Nephron progenitor cell (in vitro differentiated cells): ENCODE data around the gene ZNF467.
A peak's percentile ranks its signal among the peaks of the same experiment; 100 is the strongest.

Experiments used
- DNase-seq: peaks from one replicate; pipeline ENCODE4 v3.0.0; 2021
- H3K27ac Mint-ChIP-seq: 2 replicates; pipeline ENCODE4 v1.8.0; 2021; ENCODE audit warnings: mild to moderate bottlenecking, moderate library complexity, mixed read lengths
- H3K27me3 Mint-ChIP-seq: 2 replicates; pipeline ENCODE4 v1.8.0; 2021; ENCODE audit warnings: mild to moderate bottlenecking, low read depth, mixed read lengths; ENCODE audit not compliant: poor library complexity
- H3K36me3 Mint-ChIP-seq: 2 replicates; pipeline ENCODE4 v1.8.0; 2021; ENCODE audit warnings: low read depth, mixed read lengths
- H3K4me1 Mint-ChIP-seq: 2 replicates; pipeline ENCODE4 v1.8.0; 2021; ENCODE audit warnings: mixed read lengths
- H3K4me3 Mint-ChIP-seq: 2 replicates; pipeline ENCODE4 v1.8.0; 2021; ENCODE audit warnings: mild to moderate bottlenecking, moderate library complexity, mixed read lengths
- H3K9me3 Mint-ChIP-seq: 2 replicates; pipeline ENCODE4 v1.8.0; 2021; ENCODE audit warnings: mild to moderate bottlenecking, moderate library complexity, mixed read lengths
- TF ChIP-seq, protein P1 (sequence below): fragments of 200-600 bp; sonication (generic); IDR thresholded peaks from 2 replicates; pipeline ENCODE4 v1.5.0; 2021; ENCODE audit warnings: antibody characterized with exemption

Gene ZNF467

DNA sequence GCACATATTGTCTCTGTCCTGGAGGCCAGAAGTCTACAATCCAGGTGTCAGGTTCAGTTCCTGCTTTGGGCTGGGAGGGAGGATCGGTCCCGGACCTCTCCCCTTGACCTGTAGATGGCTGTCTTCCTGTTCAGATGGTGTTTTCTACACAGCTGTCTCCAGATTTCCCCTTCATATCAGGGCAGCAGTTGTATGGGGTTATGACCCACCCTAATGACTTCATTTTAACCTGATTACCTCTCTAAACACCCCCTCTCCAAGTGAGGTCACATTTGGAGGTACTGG, 38.7 kb downstream of the ZNF467 start:
- DNase-seq, result no peak
- H3K27ac Mint-ChIP-seq, result no peak overlapping the region
- TF ChIP-seq, protein P1, sequence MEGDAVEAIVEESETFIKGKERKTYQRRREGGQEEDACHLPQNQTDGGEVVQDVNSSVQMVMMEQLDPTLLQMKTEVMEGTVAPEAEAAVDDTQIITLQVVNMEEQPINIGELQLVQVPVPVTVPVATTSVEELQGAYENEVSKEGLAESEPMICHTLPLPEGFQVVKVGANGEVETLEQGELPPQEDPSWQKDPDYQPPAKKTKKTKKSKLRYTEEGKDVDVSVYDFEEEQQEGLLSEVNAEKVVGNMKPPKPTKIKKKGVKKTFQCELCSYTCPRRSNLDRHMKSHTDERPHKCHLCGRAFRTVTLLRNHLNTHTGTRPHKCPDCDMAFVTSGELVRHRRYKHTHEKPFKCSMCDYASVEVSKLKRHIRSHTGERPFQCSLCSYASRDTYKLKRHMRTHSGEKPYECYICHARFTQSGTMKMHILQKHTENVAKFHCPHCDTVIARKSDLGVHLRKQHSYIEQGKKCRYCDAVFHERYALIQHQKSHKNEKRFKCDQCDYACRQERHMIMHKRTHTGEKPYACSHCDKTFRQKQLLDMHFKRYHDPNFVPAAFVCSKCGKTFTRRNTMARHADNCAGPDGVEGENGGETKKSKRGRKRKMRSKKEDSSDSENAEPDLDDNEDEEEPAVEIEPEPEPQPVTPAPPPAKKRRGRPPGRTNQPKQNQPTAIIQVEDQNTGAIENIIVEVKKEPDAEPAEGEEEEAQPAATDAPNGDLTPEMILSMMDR, result no peak
- no peaks in the 10 kb centered on the region for H3K27me3 Mint-ChIP-seq
- H3K4me1 Mint-ChIP-seq, result peaks cover 12% of the 10 kb centered on the region
- peaks cover 5% of the 10 kb centered on the region for H3K9me3 Mint-ChIP-seq
- H3K36me3 Mint-ChIP-seq, result peaks cover 9% of the 10 kb centered on the region
- H3K4me3 Mint-ChIP-seq, result no peak overlapping the region

DNA sequence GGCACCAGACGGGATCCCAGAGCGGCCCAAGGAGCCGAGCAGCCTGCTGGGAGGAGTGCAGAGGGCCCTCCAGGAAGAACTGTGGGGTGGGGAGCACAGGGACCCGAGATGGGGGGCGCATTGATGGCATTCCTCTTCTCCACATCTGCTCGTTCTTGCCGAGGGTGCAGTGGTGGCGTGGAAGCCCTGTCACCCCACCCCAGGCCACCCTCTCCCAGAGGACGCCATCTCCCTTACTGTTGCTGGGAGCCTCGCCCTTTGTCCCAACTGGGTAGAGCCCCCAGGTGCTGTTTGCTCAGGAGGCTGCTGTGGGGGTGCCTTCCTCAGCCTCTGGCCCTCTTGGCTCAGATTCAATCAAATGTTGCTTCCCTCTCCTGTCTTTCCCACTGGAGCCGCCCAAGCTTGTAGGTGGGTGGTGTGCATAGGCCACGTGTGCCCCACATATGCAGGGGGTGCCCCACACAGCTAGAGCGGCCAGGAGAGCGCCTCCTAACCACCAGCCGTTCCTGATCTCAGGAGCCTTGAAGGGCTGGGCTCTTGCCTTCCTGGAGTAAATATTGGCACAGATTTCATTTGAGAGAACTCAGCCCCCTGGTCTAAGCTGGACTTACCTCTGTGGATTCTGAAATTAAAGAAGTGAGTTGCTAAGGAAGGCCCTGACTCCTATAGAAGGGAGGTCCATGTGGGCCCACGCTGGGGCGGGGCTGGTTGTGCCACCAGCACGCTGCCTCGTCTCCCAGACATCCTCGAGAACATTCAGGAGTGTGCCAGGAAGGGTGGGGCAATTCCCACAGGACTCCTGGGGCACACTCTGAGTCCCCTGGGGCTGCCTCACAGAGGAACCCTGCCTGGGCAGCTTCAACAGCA, 39.2 kb downstream of the ZNF467 start:
- no peak overlapping the region for H3K27ac Mint-ChIP-seq
- DNase-seq, result no peak

DNA sequence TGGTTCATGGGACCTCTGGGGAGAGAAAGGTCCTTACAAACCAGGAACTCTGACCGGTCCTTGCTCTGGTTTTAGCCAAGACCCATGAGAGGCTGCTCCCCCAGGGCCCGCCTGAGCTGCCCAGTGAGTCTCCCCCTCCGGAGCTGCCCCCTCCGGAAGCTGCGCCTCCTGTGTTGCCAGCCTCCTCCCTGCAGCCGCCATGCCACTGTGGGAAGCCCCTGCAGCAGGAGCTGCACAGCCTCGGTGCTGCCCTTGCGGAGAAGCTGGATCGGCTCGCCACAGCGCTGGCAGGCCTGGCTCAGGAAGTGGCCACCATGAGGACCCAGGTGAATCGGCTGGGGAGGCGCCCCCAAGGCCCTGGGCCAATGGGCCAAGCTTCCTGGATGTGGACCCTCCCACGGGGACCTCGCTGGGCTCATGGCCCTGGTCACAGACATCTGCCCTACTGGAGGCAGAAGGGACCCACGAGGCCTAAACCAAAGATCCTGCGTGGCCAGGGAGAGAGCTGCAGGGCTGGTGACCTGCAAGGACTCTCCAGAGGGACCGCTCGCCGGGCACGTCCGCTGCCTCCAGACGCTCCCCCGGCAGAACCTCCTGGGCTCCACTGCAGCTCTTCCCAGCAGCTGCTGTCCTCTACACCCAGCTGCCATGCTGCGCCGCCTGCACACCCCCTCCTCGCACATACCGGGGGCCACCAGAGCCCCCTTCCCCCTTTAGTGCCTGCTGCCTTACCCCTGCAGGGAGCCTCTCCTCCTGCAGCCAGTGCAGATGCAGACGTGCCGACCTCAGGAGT, 40.1 kb downstream of the ZNF467 start:
- Mint-ChIP-seq H3K4me1 (peaks cover 13% of the 10 kb centered on the region), H3K27ac (no peak overlapping the region), H3K36me3 (peaks cover 9% of the 10 kb centered on the region), H3K4me3 (no peak overlapping the region), H3K27me3 (no peaks in the 10 kb centered on the region), H3K9me3 (no peaks in the 10 kb centered on the region)
- TF ChIP-seq, protein P1, result no peak
- no peak for DNase-seq

More for the DNA sequence above, 39.2 kb downstream of the ZNF467 start:
- Mint-ChIP-seq H3K4me3 (no peak overlapping the region), H3K9me3 (no peaks in the 10 kb centered on the region), H3K36me3 (peaks cover 9% of the 10 kb centered on the region), H3K4me1 (peaks cover 12% of the 10 kb centered on the region), H3K27me3 (no peaks in the 10 kb centered on the region)
- TF ChIP-seq, protein P1, result no peak

DNA sequence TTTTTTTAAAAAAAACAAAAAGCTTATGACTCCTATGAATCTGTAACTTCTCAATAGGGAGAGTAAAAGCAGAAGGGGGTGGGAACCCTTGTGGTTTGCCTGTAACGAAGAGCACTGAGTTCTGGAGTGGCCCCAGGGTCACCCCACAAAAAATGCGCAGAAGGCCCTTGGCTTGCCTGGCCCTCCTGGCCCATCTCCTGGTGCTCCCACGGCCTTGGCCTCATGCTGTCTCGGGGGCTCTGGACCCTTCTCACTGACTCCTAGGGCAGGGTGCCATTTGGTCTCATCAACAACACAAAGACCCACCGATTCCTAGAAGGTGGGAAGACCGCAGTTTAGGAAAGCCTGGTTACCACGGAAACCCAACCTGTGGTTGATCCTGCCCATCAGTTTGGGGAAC, 40.8 kb downstream of the ZNF467 start:
- H3K4me1 Mint-ChIP-seq, result peaks cover 20% of the 10 kb centered on the region
- TF ChIP-seq, protein P1, result no peak
- H3K27me3 Mint-ChIP-seq, result no peaks in the 10 kb centered on the region
- no peaks in the 10 kb centered on the region for H3K9me3 Mint-ChIP-seq
- H3K36me3 Mint-ChIP-seq, result peaks cover 9% of the 10 kb centered on the region
- no peak overlapping the region for H3K4me3 Mint-ChIP-seq
- no peak overlapping the region for H3K27ac Mint-ChIP-seq
- no peak for DNase-seq

DNA sequence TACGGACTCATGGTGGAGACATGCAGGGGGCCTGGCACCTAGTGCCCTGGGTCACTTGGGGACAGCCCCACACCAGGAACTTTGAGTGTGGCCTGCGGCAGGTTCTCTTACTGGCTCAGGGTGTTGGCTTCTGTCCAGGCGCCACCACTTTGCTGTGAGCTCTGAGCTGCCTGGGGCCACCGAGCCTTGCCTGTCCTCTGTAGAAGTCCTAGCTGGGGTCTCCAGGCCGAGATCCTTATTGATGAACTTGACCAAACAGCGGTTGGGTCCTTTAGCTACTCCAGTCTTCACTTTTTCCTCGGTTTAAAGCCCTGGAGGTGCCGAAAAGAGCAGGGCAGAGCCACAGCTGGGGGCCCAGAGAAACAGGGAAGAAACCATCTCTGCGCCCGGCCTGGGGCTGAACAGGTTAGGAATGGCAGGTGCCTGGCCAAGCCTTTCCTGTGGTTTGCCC, 41.3 kb downstream of the ZNF467 start:
- no peaks in the 10 kb centered on the region for H3K27me3 Mint-ChIP-seq
- no peaks in the 10 kb centered on the region for H3K9me3 Mint-ChIP-seq
- H3K27ac Mint-ChIP-seq, result peak overlapping the region; percentile 58
- TF ChIP-seq, protein P1, result no peak
- peaks cover 25% of the 10 kb centered on the region for H3K4me1 Mint-ChIP-seq
- no peak for DNase-seq
- H3K4me3 Mint-ChIP-seq, result no peak overlapping the region
- H3K36me3 Mint-ChIP-seq, result peaks cover 10% of the 10 kb centered on the region
